SK-N-SH (cell line): ENCODE results near the gene RBMS3. TPM values are rescaled to one million over a fixed set of nuclear protein-coding genes. Genes with fewer than 3 reads are reported as not detected.

Source experiments
- CTCF ChIA-PET: fragments of 300-600, 350-600 bp; formaldehyde crosslinking; extraction: SDS; loops from one replicate; lab custom pipeline; 2021; lab: Yijun Ruan, JAX
- POLR2A ChIA-PET: fragments of 350-600 bp; sonication (Branson Sonifier 250); formaldehyde crosslinking; extraction: SDS; loops from one replicate; lab custom pipeline; 2020; ENCODE audit warnings: antibody characterized with exemption, inconsistent platforms; lab: Yijun Ruan, JAX
- DNase-seq: peaks from one replicate; pipeline ENCODE4 v3.0.0; 2012
- H2AFZ ChIP-seq: fragments of 200-600 bp; sonication (generic); 2 replicates; pipeline ENCODE4 v1.8.1; 2016; ENCODE audit warnings: antibody characterized with exemption, mild to moderate bottlenecking, low read depth
- H3F3A ChIP-seq: fragments of 200-600 bp; sonication (generic); replicated peaks from 2 replicates; pipeline ENCODE3; 2016; ENCODE audit warnings: antibody characterized with exemption, mild to moderate bottlenecking; ENCODE audit not compliant: insufficient read depth
- H3K27ac ChIP-seq, 2 experiments: fragments of 200-500 bp in 1 of 2; fragments of 200-600 bp in 1 of 2; sonication (Bioruptor generic) in 1 of 2; sonication (generic), shearing (Covaris generic) in 1 of 2; 2 replicates each; pipeline versions ENCODE4 v1.5.1 to v1.6.1; 2014 to 2016; ENCODE audit warnings: low read depth in 2 of 2, inconsistent platforms in 1 of 2, low read length in 1 of 2, mild to moderate bottlenecking in 1 of 2, mixed read lengths in 1 of 2
- H3K27me3 ChIP-seq: fragments of 200-600 bp; sonication (generic), shearing (Covaris generic); 2 replicates; pipeline ENCODE4 v1.6.1; 2016; ENCODE audit warnings: mixed run types; ENCODE audit not compliant: insufficient read depth
- H3K36me3 ChIP-seq, 2 experiments: fragments of 200-500 bp in 1 of 2; fragments of 200-600 bp in 1 of 2; sonication (Bioruptor generic) in 1 of 2; sonication (generic) in 1 of 2; replicated peaks in 1 of 2; 2 replicates each; pipeline versions ENCODE3 to v1.5.1; 2014 to 2016; ENCODE audit warnings: low read length in 1 of 2, mild to moderate bottlenecking in 1 of 2; ENCODE audit not compliant: insufficient read depth in 2 of 2, control insufficient read depth in 1 of 2
- H3K4me1 ChIP-seq, 2 experiments: fragments of 200-500 bp in 1 of 2; fragments of 200-600 bp in 1 of 2; sonication (Bioruptor generic) in 1 of 2; sonication (generic), shearing (Covaris generic) in 1 of 2; 2 replicates each; pipeline versions ENCODE4 v1.5.1 to v1.6.1; 2014 to 2016; ENCODE audit warnings: low read depth in 1 of 2, low read length in 1 of 2, mixed run types in 1 of 2; ENCODE audit not compliant: insufficient read depth in 2 of 2, control insufficient read depth in 1 of 2
- H3K4me2 ChIP-seq: fragments of 200-600 bp; sonication (generic), shearing (Covaris generic); 2 replicates; pipeline ENCODE4 v1.6.1; 2017; ENCODE audit warnings: mixed run types
- H3K4me3 ChIP-seq, 2 experiments: fragments of 200-500 bp in 1 of 2; fragments of 200-600 bp in 1 of 2; sonication (Bioruptor generic) in 1 of 2; sonication (generic), shearing (Covaris generic) in 1 of 2; 2 replicates each; pipeline versions ENCODE4 v1.5.1 to v1.8.1; 2014 to 2016; ENCODE audit warnings: low read depth in 2 of 2, inconsistent platforms in 1 of 2, low read length in 1 of 2, mild to moderate bottlenecking in 1 of 2, mixed read lengths in 1 of 2, moderate library complexity in 1 of 2
- H3K79me2 ChIP-seq: fragments of 200-600 bp; sonication (generic); 2 replicates; pipeline ENCODE4 v1.8.1; 2017; ENCODE audit warnings: mild to moderate bottlenecking; ENCODE audit not compliant: insufficient read depth
- H3K9ac ChIP-seq: fragments of 200-600 bp; sonication (generic); 2 replicates; pipeline ENCODE4 v1.6.1; 2017; ENCODE audit warnings: mixed run types
- H3K9me2 ChIP-seq: fragments of 200-600 bp; sonication (generic); 2 replicates; pipeline ENCODE4 v1.6.1; 2017; ENCODE audit warnings: mixed run types
- H3K9me3 ChIP-seq: fragments of 200-600 bp; sonication (generic); 2 replicates; pipeline ENCODE4 v1.6.1; 2017; ENCODE audit warnings: mixed run types, mild to moderate bottlenecking, moderate library complexity
- H4K20me1 ChIP-seq: fragments of 200-600 bp; sonication (generic); 2 replicates; pipeline ENCODE4 v1.6.1; 2017; ENCODE audit warnings: mild to moderate bottlenecking, mixed run types; ENCODE audit not compliant: insufficient read depth
- EZH2phosphoT487 ChIP-seq: fragments of 200-600 bp; sonication (generic); IDR thresholded peaks from 2 replicates; pipeline ENCODE4 v1.6.1; 2017; ENCODE audit warnings: low read depth, mixed run types, mild to moderate bottlenecking, antibody characterized with exemption, moderate library complexity, borderline replicate concordance
- FOSL2 ChIP-seq: IDR thresholded peaks from 2 replicates; pipeline ENCODE4 v1.4.0; 2012; ENCODE audit warnings: low read depth, mild to moderate bottlenecking, moderate library complexity, borderline replicate concordance
- GABPA ChIP-seq: IDR thresholded peaks from 2 replicates; pipeline ENCODE4 v1.4.0; 2012; ENCODE audit warnings: low read depth, mild to moderate bottlenecking
- GATA2 ChIP-seq: sonication (generic); formaldehyde crosslinking; IDR thresholded peaks from 2 replicates; pipeline ENCODE4 v1.5.0; 2020; ENCODE audit warnings: mild to moderate bottlenecking, missing genetic modification reagents
- POLR2AphosphoS5 ChIP-seq: IDR thresholded peaks from 2 replicates; pipeline ENCODE4 v1.6.1; 2012; ENCODE audit warnings: low read depth, low read length
- RCOR1 ChIP-seq: fragments of 150-350 bp; IDR thresholded peaks from 2 replicates; pipeline ENCODE4 v1.6.1; 2017; ENCODE audit warnings: antibody characterized with exemption, low read length
- RXRA ChIP-seq: IDR thresholded peaks from 2 replicates; pipeline ENCODE4 v1.4.0; 2012; ENCODE audit warnings: low read depth, mild to moderate bottlenecking, borderline replicate concordance
- SIN3A ChIP-seq: IDR thresholded peaks from 2 replicates; pipeline ENCODE4 v1.6.1; 2012; ENCODE audit warnings: low read depth, mild to moderate bottlenecking, low read length, moderate library complexity, borderline replicate concordance
- SMC3 ChIP-seq: IDR thresholded peaks from 2 replicates; pipeline ENCODE4 v1.6.1; 2012; ENCODE audit warnings: low read depth, low read length, improper control_type of control experiment
- TCF12 ChIP-seq: IDR thresholded peaks from 2 replicates; pipeline ENCODE4 v1.4.0; 2012
- USF1 ChIP-seq: IDR thresholded peaks from 2 replicates; pipeline ENCODE4 v1.4.0; 2012; ENCODE audit warnings: low read depth, borderline replicate concordance
- WGBS: methylation state at CpG from one replicate; pipeline ENCODE4 v1.1.6; 2017; ENCODE audit warnings: low lambda C conversion rate; 5-methylcytosine and 5-hydroxymethylcytosine counted together
- polyA plus RNA-seq, 3 experiments: library from polyadenylated mRNA; depleted of rRNA; stranded (reverse); fragments of >200 nt; gene quantifications; 2 replicates each; pipeline ENCODE4 v1.2.3, GENCODE V29; 2012
- TF ChIP-seq, protein P1 (sequence below): IDR thresholded peaks from 2 replicates; pipeline ENCODE4; 2012
- TF ChIP-seq, protein P2 (sequence below): fragments of 150-350 bp; IDR thresholded peaks from 2 replicates; pipeline ENCODE4 v1.6.1; 2017; ENCODE audit warnings: antibody characterized with exemption, low read length, low read depth, borderline replicate concordance

Gene RBMS3
- polyA plus RNA-seq, 1 of the 3 experiments (the other 2 are of a cell fraction), result 8.2 TPM

DNA sequence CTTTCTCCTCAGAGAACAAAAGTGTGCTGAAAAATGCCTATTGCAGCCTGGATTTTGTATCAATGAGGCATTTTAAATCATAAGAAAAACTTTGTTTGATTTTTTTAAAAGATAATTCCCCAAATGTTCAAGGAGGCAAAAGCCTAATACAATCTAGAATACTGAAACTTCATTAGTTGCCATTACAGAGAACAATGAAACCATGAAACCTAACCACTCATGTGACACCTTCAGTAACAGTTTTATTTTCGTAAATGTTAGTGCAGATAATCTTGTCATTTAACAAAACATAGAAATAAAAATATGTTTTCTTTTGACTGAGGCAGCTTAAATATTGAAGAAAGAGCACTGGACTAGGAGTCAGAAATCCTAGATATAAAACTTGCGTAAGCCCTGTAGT, 655.9 kb downstream of the RBMS3 start:
- Histone ChIP-seq H3K79me2 (no peaks in the 10 kb centered on the region), H3K36me3 (peaks cover 16 to 26% of the 10 kb centered on the region in 2 experiments), H3K9me2 (no peaks in the 10 kb centered on the region), H3K9ac (no peak overlapping the region), H3K4me2 (no peak overlapping the region), H3K27me3 (no peaks in the 10 kb centered on the region), H3F3A (peaks cover 4% of the 10 kb centered on the region), H3K4me3 (no peak overlapping the region), H3K4me1 (peaks cover 5 to 28% of the 10 kb centered on the region in 2 experiments; a peak in 3 of 4 replicates), H4K20me1 (no peaks in the 10 kb centered on the region), H2AFZ (no peak overlapping the region), H3K27ac (no peak overlapping the region), H3K9me3 (no peaks in the 10 kb centered on the region)
- ChIA-PET CTCF (interaction anchor here (0.9 kb wide), 1 partner anchor 14 kb away, joined by 4 read pairs; no protein-coding TSS in a partner anchor), POLR2A (no interaction called here)
- no peak for TF ChIP-seq GATA2 (CRISPR knock-in tag)
- no peak for TF ChIP-seq GABPA
- no peak for TF ChIP-seq TCF12
- TF ChIP-seq RCOR1, result no peak
- TF ChIP-seq SIN3A, result no peak
- TF ChIP-seq POLR2AphosphoS5, result no peak
- TF ChIP-seq USF1, result no peak
- no peak for TF ChIP-seq SMC3
- TF ChIP-seq, protein P1, sequence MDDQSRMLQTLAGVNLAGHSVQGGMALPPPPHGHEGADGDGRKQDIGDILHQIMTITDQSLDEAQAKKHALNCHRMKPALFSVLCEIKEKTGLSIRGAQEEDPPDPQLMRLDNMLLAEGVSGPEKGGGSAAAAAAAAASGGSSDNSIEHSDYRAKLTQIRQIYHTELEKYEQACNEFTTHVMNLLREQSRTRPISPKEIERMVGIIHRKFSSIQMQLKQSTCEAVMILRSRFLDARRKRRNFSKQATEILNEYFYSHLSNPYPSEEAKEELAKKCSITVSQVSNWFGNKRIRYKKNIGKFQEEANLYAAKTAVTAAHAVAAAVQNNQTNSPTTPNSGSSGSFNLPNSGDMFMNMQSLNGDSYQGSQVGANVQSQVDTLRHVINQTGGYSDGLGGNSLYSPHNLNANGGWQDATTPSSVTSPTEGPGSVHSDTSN, result no peak
- TF ChIP-seq EZH2phosphoT487, result no peak
- TF ChIP-seq RXRA, result no peak
- no peak for DNase-seq
- WGBS, result 100% methylated on average over 2 of the region's 2 CpGs

GRCh38 chr3:29937185-29937584, 656.3 kb downstream of the RBMS3 start:
- no peaks in the 10 kb centered on the region for H3K79me2 ChIP-seq
- TF ChIP-seq, protein P2, sequence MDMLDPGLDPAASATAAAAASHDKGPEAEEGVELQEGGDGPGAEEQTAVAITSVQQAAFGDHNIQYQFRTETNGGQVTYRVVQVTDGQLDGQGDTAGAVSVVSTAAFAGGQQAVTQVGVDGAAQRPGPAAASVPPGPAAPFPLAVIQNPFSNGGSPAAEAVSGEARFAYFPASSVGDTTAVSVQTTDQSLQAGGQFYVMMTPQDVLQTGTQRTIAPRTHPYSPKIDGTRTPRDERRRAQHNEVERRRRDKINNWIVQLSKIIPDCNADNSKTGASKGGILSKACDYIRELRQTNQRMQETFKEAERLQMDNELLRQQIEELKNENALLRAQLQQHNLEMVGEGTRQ, result no peak
- TF ChIP-seq FOSL2, result peak; percentile 35; the same call in 1 of the 2 replicates
- H3K27ac ChIP-seq, result no peak overlapping the region
- peaks cover 16 to 26% of the 10 kb centered on the region in 2 experiments for H3K36me3 ChIP-seq
- H3K4me3 ChIP-seq, result no peak overlapping the region
- H3K9me2 ChIP-seq, result no peaks in the 10 kb centered on the region
- CTCF ChIA-PET, result interaction anchor here (0.9 kb wide), 1 partner anchor 13 kb away, joined by 4 read pairs; no protein-coding TSS in a partner anchor
- POLR2A ChIA-PET, result no interaction called here
- peaks cover 5 to 25% of the 10 kb centered on the region in 2 experiments; a peak in 3 of 4 replicates for H3K4me1 ChIP-seq
- no peaks in the 10 kb centered on the region for H3K9me3 ChIP-seq
- H4K20me1 ChIP-seq, result no peaks in the 10 kb centered on the region
- no peak overlapping the region for H2AFZ ChIP-seq
- H3F3A ChIP-seq, result peaks cover 4% of the 10 kb centered on the region
- H3K4me2 ChIP-seq, result no peak overlapping the region
- H3K27me3 ChIP-seq, result no peaks in the 10 kb centered on the region
- no peak for DNase-seq
- H3K9ac ChIP-seq, result no peak overlapping the region
